KMS-11 (cell line): Measurements from ENCODE around the gene ZNF710.

Experiments used
- H2AFZ ChIP-seq: fragments of 200-600 bp; sonication (generic); 2 replicates; pipeline ENCODE4 v1.6.1; 2016; ENCODE audit warnings: antibody characterized with exemption, mixed run types, low read depth
- H3K27ac ChIP-seq: fragments of 200-600 bp; sonication (generic); 2 replicates; pipeline ENCODE4 v1.6.1; 2016; ENCODE audit warnings: mild to moderate bottlenecking, mixed run types
- H3K27me3 ChIP-seq: fragments of 200-600 bp; sonication (generic); 2 replicates; pipeline ENCODE4 v1.6.1; 2017; ENCODE audit warnings: mild to moderate bottlenecking, low read depth, mixed run types, moderate library complexity; ENCODE audit not compliant: insufficient read depth
- H3K36me3 ChIP-seq: fragments of 200-600 bp; sonication (generic); 2 replicates; pipeline ENCODE4 v1.6.1; 2017; ENCODE audit warnings: mild to moderate bottlenecking, mixed run types; ENCODE audit not compliant: insufficient read depth
- H3K4me1 ChIP-seq: fragments of 200-600 bp; sonication (generic); 2 replicates; pipeline ENCODE4 v1.6.1; 2016; ENCODE audit warnings: mild to moderate bottlenecking, low read depth, mixed run types; ENCODE audit not compliant: poor library complexity, severe bottlenecking
- H3K4me2 ChIP-seq: fragments of 200-600 bp; sonication (generic); 2 replicates; pipeline ENCODE4 v1.7.0; 2016; ENCODE audit warnings: mild to moderate bottlenecking, mixed run types
- H3K4me3 ChIP-seq: fragments of 200-600 bp; sonication (generic); IDR thresholded peaks from 2 replicates; pipeline ENCODE4 v1.6.1; 2017; ENCODE audit warnings: low read depth, low read length, mixed read lengths; ENCODE audit not compliant: insufficient read depth
- H3K79me2 ChIP-seq: fragments of 200-600 bp; sonication (generic); 2 replicates; pipeline ENCODE4 v1.6.1; 2016; ENCODE audit warnings: low read depth, mixed run types; ENCODE audit not compliant: insufficient read depth
- H3K9ac ChIP-seq: fragments of 200-600 bp; sonication (generic); 2 replicates; pipeline ENCODE4 v1.6.1; 2016; ENCODE audit warnings: mild to moderate bottlenecking, mixed run types
- H4K20me1 ChIP-seq: fragments of 200-600 bp; sonication (generic); 2 replicates; pipeline ENCODE4 v1.6.1; 2016; ENCODE audit warnings: mild to moderate bottlenecking, mixed run types; ENCODE audit not compliant: insufficient read depth
- TF ChIP-seq, protein P1 (sequence below): fragments of 200-600 bp; sonication (generic); conservative IDR thresholded peaks from 2 replicates; pipeline ENCODE4 v1.6.1; 2017; ENCODE audit warnings: low read depth, mild to moderate bottlenecking, antibody characterized with exemption, low read length, moderate library complexity, mixed read lengths

ZNF710 gene

DNA sequence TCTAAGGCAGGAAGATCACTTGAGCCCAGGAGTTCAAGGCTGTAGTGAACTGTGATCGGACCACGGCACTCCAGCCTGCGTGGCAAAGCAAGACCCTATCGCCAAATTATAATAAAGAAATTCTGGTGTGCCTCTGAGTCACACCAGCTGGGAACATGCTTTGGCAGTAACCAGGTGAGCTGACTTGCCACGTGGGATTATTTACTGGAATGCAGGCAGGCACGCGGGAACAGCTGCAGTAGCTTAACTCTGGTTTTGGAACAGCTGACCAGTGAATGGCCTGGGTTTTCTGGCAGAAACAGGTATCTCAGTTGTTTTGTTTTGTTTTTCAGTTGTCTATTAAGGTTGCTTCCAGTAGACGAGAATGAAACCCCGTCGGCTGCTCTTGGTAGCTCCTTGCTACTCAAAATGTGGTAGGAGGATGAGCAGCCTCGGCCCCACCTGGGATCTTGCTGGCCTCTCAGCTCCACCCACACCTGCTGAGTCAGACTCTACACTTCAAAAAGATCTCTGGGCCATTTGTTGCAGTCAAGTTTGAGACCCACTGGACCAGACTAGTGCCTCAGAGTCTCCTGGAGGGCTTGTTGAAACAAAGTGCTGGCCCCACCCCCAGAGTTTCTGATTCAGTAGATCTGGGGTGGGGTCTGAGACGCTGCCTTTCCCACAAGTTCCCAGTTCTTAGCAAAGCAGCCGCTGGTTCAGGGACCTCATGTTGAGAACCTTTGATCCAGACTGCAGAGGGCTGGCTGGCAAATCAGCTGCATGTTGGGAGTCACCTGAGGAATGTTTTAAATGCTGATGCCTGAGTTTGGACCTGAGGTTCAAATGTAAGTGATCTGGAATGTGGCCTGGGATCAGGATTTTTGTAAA is 74.5 kb downstream of the ZNF710 start:
- TF ChIP-seq, protein P1, sequence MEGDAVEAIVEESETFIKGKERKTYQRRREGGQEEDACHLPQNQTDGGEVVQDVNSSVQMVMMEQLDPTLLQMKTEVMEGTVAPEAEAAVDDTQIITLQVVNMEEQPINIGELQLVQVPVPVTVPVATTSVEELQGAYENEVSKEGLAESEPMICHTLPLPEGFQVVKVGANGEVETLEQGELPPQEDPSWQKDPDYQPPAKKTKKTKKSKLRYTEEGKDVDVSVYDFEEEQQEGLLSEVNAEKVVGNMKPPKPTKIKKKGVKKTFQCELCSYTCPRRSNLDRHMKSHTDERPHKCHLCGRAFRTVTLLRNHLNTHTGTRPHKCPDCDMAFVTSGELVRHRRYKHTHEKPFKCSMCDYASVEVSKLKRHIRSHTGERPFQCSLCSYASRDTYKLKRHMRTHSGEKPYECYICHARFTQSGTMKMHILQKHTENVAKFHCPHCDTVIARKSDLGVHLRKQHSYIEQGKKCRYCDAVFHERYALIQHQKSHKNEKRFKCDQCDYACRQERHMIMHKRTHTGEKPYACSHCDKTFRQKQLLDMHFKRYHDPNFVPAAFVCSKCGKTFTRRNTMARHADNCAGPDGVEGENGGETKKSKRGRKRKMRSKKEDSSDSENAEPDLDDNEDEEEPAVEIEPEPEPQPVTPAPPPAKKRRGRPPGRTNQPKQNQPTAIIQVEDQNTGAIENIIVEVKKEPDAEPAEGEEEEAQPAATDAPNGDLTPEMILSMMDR: no peak
- Histone ChIP-seq H4K20me1 (no peaks in the 10 kb centered on the region), H3K4me2 (peak overlapping the region; percentile 92), H3K27ac (peak overlapping the region; percentile 77), H3K9ac (peak overlapping the region; percentile 39; the same call in 1 of the 2 replicates), H3K4me1 (peaks cover 64% of the 10 kb centered on the region), H3K79me2 (no peaks in the 10 kb centered on the region), H2AFZ (no peak overlapping the region), H3K27me3 (no peaks in the 10 kb centered on the region), H3K36me3 (no peaks in the 10 kb centered on the region), H3K4me3 (no peak overlapping the region)

DNA sequence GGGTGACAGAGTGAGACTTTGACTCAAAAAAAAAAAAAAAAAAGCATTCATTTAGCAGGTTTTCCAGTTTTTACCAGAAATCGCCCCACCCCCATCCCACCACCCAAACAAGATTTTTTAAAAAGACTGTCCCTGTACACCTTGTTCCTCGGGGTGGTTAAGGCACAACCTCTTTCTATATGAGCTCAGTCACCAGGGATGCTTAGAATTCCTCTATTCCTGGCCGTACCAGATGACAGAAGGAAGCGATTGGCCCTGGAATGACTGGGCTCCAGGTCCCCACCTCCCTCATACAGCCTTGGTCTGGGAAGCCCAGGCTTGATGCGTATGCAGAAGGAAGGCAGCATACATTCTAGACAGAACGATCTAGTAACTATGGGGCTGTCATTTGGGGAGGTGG is 75.6 kb downstream of the ZNF710 start:
- Histone ChIP-seq H3K4me3 (no peak overlapping the region), H4K20me1 (no peaks in the 10 kb centered on the region), H3K36me3 (no peaks in the 10 kb centered on the region), H3K27me3 (no peaks in the 10 kb centered on the region), H3K79me2 (no peaks in the 10 kb centered on the region), H2AFZ (no peak overlapping the region), H3K4me2 (peak overlapping the region; percentile 92; the same call in 1 of the 2 replicates), H3K4me1 (peaks cover 53% of the 10 kb centered on the region), H3K9ac (no peak overlapping the region), H3K27ac (no peak overlapping the region)
- TF ChIP-seq, protein P1: no peak

DNA sequence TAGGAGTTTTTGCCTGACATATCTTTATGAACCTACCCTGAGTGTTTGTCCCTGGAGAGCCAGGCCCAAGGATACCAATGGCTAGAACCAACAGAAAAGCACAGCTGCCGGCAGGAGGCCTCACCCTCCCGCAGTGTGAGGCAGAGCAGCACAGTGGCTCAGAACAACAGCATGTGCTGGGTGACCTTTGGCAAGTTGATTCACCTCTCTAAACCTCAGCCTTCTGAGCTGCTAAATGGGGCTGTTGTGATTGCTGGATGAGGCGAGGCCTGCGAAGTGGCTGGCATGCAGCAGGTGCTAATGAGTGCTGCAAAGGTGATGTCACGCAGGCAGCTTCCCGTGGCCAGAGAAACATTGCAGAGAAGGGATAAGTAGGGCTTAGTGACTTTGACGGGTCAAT is 77.8 kb downstream of the ZNF710 start:
- H3K4me3 ChIP-seq: no peak overlapping the region
- TF ChIP-seq, protein P1: no peak
- H4K20me1 ChIP-seq: no peaks in the 10 kb centered on the region
- no peak overlapping the region for H2AFZ ChIP-seq
- H3K79me2 ChIP-seq: no peaks in the 10 kb centered on the region
- H3K27me3 ChIP-seq: no peaks in the 10 kb centered on the region
- H3K9ac ChIP-seq: no peak overlapping the region
- no peak overlapping the region for H3K27ac ChIP-seq
- peaks cover 31% of the 10 kb centered on the region for H3K4me1 ChIP-seq
- no peak overlapping the region for H3K4me2 ChIP-seq
- H3K36me3 ChIP-seq: no peaks in the 10 kb centered on the region

DNA sequence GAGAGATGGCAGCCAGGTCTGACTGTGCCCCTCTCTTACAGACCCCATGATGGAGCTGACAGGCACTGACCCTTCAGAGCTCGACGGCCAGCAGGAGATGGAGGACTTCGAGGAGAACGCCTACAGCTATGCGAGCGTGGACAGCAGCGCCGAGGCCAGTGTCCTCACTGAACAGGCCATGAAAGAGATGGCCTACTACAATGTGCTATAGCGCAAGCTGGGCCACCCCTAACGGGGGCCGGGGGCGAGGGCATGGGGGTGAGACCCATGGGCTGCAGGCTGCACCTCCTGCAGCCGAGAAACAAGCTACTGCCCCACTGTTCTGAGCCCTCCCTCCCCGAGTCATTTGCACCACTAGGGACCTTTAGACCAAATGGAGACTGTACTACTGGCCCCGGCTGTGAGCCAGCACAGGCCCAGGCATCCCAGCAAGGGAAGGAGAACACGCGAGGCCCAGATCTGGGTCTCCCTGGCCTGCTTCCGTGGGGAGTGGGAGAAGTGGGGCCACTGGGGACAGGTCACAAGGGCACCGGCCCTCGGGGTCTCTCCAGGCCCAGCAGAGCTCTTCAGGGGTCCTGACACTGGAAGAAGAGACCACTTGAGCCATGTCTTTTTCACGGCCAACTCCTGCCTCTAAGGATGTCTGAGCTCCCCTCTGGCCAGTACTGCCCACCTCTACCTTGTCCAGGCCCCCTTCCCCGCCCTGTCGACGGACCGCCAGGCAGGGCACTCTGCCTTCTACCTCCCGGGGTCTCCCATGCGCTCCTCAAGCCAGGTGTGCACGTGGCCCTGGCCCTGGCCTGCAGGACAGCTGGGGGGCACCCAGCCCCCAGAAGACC is 78.7 kb downstream of the ZNF710 start:
- no peak overlapping the region for H3K27ac ChIP-seq
- H3K36me3 ChIP-seq: no peaks in the 10 kb centered on the region
- no peaks in the 10 kb centered on the region for H3K79me2 ChIP-seq
- H3K27me3 ChIP-seq: no peaks in the 10 kb centered on the region
- no peak overlapping the region for H3K4me2 ChIP-seq
- peaks cover 22% of the 10 kb centered on the region for H3K4me1 ChIP-seq
- H2AFZ ChIP-seq: no peak overlapping the region
- H4K20me1 ChIP-seq: no peaks in the 10 kb centered on the region
- no peak overlapping the region for H3K4me3 ChIP-seq
- TF ChIP-seq, protein P1: no peak
- H3K9ac ChIP-seq: no peak overlapping the region
